ENCODE data around the gene FBXO10.

DNA sequence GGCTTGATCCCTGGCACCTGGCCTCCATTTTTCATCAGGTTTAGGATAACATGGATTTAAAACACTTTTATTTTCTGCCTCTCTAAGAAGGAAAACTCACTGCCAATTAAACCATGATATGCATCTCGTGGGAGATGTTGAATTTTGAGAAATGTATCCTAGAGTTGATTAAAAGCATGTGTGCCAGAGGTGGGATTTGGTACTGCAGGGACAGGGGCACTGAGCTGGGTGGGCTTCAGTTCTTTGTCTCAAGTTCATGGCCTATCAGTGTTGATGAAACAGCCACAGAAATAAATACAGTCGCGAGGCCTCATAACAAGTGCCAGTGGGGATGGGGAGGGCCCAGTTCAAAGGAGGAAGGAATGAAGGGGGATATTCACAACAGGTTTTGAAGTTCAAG lies 55.5 kb downstream of the FBXO10 start:
- TF ChIP-seq POLR2A (IDR thresholded peaks at IDR 0.05), result no peak
- TF ChIP-seq, protein P1, sequence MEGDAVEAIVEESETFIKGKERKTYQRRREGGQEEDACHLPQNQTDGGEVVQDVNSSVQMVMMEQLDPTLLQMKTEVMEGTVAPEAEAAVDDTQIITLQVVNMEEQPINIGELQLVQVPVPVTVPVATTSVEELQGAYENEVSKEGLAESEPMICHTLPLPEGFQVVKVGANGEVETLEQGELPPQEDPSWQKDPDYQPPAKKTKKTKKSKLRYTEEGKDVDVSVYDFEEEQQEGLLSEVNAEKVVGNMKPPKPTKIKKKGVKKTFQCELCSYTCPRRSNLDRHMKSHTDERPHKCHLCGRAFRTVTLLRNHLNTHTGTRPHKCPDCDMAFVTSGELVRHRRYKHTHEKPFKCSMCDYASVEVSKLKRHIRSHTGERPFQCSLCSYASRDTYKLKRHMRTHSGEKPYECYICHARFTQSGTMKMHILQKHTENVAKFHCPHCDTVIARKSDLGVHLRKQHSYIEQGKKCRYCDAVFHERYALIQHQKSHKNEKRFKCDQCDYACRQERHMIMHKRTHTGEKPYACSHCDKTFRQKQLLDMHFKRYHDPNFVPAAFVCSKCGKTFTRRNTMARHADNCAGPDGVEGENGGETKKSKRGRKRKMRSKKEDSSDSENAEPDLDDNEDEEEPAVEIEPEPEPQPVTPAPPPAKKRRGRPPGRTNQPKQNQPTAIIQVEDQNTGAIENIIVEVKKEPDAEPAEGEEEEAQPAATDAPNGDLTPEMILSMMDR (IDR thresholded peaks at IDR 0.05), result no peak
